ENCODE results near the gene CTSW. TPM values are rescaled to one million over a fixed set of nuclear protein-coding genes. Genes with fewer than 3 reads are reported as not detected.

The CTSW gene
- total RNA-seq, 2 experiments from 2014 or later: 20.6 to 21.6 TPM

GRCh38 chr11:65883058-65883761 lies 3.6 kb downstream of the CTSW start:
- ATAC-seq (ENCODE audit: poor library complexity) (no peak), DNase-seq (peak in 1 of 14 experiments; percentile 0)
- intact Hi-C loops (cut with DNase I, micrococcal nuclease): loop anchor here in 1 of 2 experiments (10.0 kb wide), 1 partner anchor 168 kb away; the partner anchor contains the start of gene KAT5
- Histone ChIP-seq H3K36me3 (ENCODE audit: insufficient read depth, low read length) (peaks cover 35% of the 10 kb centered on the region), H3K27me3 (ENCODE audit: control insufficient read depth in 1 of 2, insufficient read depth in 2 of 2, low read length in 2 of 2) (no peaks in the 10 kb centered on the region), H3K27ac (ENCODE audit: low read depth in 1 of 2, low read length in 2 of 2) (no peak overlapping the region), H3K4me3 (ENCODE audit: low read length) (no peak overlapping the region), H3K9me3 (ENCODE audit: control insufficient read depth in 1 of 2, insufficient read depth in 1 of 2, low read length in 2 of 2) (no peaks in the 10 kb centered on the region), H3K4me1 (ENCODE audit: insufficient read depth, low read length) (peaks cover 57% of the 10 kb centered on the region)
- Mint-ChIP-seq H3K27me3 (no peaks in the 10 kb centered on the region), H3K27ac (no peak overlapping the region), H3K36me3 (ENCODE audit: low read depth) (peaks cover 39% of the 10 kb centered on the region), H3K4me3 (no peak overlapping the region), H3K9me3 (no peaks in the 10 kb centered on the region), H3K4me1 (ENCODE audit: low read depth) (peaks cover 37% of the 10 kb centered on the region)
- POLR2A ChIA-PET: interaction anchor here (1.8 to 3.0 kb wide), 2 partner anchors 10 to 23 kb away, joined by 11 to 56 read pairs; partner anchors contain the start of genes CFL1 and MUS81
- CTCF ChIA-PET: interaction anchor here (1.1 to 3.5 kb wide), 4 partner anchors 9 to 91 kb away, joined by 3 to 37 read pairs (median 16); partner anchors contain the start of genes C11orf68, DRAP1 and MUS81
- no peak for TF ChIP-seq CTCF (IDR thresholded peaks at IDR 0.05)

DNA sequence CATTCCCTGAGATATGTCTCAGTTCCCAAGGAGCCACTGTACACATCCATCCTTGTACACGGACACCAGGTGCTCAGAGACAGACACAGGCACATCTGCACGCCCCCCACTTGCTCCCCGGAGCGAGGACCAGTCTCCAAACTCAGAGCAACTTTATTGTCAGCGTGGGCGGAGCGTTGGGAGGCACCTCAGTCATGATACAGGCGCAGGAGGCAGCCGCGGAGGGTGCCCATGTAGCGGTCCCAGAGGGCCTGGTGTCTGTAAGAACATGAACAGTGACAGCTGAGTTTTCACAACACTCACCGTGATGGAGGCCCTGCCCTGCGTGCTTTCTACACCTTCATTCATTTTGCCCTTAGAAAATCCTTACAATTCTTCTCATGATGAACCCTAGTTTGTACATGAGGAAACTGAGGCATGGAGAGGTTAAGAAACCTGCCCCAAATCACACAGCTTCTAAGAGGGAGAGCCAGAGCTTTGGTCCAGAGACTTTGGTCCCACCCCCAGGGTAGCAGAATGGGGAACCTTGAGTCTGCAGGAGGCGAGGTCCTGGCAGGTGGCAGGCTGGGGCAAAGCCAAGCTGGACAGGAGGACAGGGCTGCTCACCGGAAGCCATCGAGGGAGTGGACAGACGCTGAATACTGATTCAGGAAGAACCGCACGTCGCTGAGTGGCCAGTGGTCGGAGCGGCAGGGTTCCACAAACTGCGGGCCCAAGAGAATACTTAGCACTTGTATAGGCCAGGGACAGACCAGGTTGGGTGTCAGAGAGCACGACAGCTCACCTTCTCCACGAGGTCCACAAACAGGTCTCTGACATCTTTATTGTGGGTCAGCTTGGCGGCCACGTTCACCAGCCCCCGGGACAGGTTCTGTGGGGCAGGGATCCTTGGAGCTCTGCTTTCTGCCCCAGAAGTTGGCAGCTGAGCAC lies 4.4 kb downstream of the CTSW start:
- peaks cover 45% of the 10 kb centered on the region for H3K36me3 Mint-ChIP-seq (ENCODE audit: low read depth)
- ATAC-seq (ENCODE audit: poor library complexity) (no peak), DNase-seq (no peak)
- no peaks in the 10 kb centered on the region for H3K27me3 Mint-ChIP-seq
- H3K9me3 Mint-ChIP-seq: no peaks in the 10 kb centered on the region
- peak overlapping the region; percentile 84 for H3K4me3 Mint-ChIP-seq
- ChIA-PET POLR2A (interaction anchor here (0.7 to 3.0 kb wide), 13 partner anchors 10 to 387 kb away, joined by 3 to 56 read pairs (median 6); partner anchors contain the start of genes BANF1, CFL1, EIF1AD and KAT5), CTCF (interaction anchor here (0.7 to 3.5 kb wide), 33 partner anchors 8 to 172 kb away, joined by 3 to 37 read pairs (median 5); partner anchors contain the start of genes BANF1, C11orf68, CFL1 and DRAP1)
- Histone ChIP-seq H3K4me3 (ENCODE audit: low read length) (no peak overlapping the region), H3K27me3 (ENCODE audit: control insufficient read depth in 1 of 2, insufficient read depth in 2 of 2, low read length in 2 of 2) (no peaks in the 10 kb centered on the region), H3K4me1 (ENCODE audit: insufficient read depth, low read length) (peaks cover 54% of the 10 kb centered on the region), H3K36me3 (ENCODE audit: insufficient read depth, low read length) (peaks cover 35% of the 10 kb centered on the region), H3K27ac (ENCODE audit: low read depth in 1 of 2, low read length in 2 of 2) (no peak overlapping the region), H3K9me3 (ENCODE audit: control insufficient read depth in 1 of 2, insufficient read depth in 1 of 2, low read length in 2 of 2) (no peaks in the 10 kb centered on the region)
- intact Hi-C loops (cut with DNase I, micrococcal nuclease): loop anchor here (1.0 to 10.0 kb wide), 3 partner anchors 24 to 169 kb away; partner anchors contain the start of genes KAT5 (in 1 of the 2) and MUS81 (in 1 of the 2)
- H3K27ac Mint-ChIP-seq: peak overlapping the region; percentile 75
- TF ChIP-seq CTCF (IDR thresholded peaks at IDR 0.05): no peak
- H3K4me1 Mint-ChIP-seq (ENCODE audit: low read depth): peaks cover 45% of the 10 kb centered on the region

DNA sequence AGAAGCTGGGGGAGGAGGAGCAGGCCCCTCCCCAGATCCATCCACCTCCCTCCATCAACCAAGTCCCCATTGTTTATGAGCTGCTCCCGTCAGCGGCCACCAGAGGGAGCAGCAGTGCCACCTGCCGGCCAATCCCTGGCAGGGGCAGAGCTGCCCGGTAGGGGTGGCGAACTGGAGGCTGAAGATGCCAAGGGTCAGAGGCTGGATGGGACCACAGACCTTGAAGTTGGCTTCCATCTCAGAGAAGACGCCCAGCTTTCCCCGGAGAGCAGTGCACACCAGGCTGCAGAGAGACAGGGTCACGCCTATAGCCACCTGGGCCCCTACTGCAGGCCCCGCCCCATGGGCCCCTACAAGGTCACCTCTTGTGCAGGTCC lies 5.1 kb downstream of the CTSW start:
- Histone ChIP-seq H3K36me3 (ENCODE audit: insufficient read depth, low read length) (peaks cover 35% of the 10 kb centered on the region), H3K9me3 (ENCODE audit: control insufficient read depth in 1 of 2, insufficient read depth in 1 of 2, low read length in 2 of 2) (no peaks in the 10 kb centered on the region), H3K27ac (ENCODE audit: low read depth in 1 of 2, low read length in 2 of 2) (no peak overlapping the region), H3K27me3 (ENCODE audit: control insufficient read depth in 1 of 2, insufficient read depth in 2 of 2, low read length in 2 of 2) (no peaks in the 10 kb centered on the region), H3K4me3 (ENCODE audit: low read length) (no peak overlapping the region), H3K4me1 (ENCODE audit: insufficient read depth, low read length) (peaks cover 54% of the 10 kb centered on the region)
- Mint-ChIP-seq H3K4me3 (peak overlapping the region; percentile 84), H3K9me3 (no peaks in the 10 kb centered on the region), H3K27me3 (no peaks in the 10 kb centered on the region), H3K4me1 (ENCODE audit: low read depth) (peaks cover 49% of the 10 kb centered on the region), H3K27ac (peak overlapping the region; percentile 75), H3K36me3 (ENCODE audit: low read depth) (peaks cover 48% of the 10 kb centered on the region)
- DNase-seq: peak; percentile 69 to 91 (median 80)
- ChIA-PET CTCF (interaction anchor here (0.7 to 3.5 kb wide), 34 partner anchors 8 to 173 kb away, joined by 3 to 37 read pairs (median 5); partner anchors contain the start of genes BANF1, C11orf68, CFL1 and DRAP1), POLR2A (interaction anchor here (0.7 to 3.0 kb wide), 14 partner anchors 9 to 388 kb away, joined by 3 to 56 read pairs (median 6); partner anchors contain the start of genes BANF1, CFL1, EIF1AD and KAT5)
- peak; percentile 47 for ATAC-seq (ENCODE audit: poor library complexity)
- TF ChIP-seq CTCF (IDR thresholded peaks at IDR 0.05): peak; percentile 99
- intact Hi-C loops (cut with DNase I, micrococcal nuclease): loop anchor here (1.0 to 10.0 kb wide), 3 partner anchors 24 to 170 kb away; partner anchors contain the start of genes KAT5 (in 1 of the 2) and MUS81 (in 1 of the 2)

All from CD4-positive, alpha-beta T cell (primary cell).